DND-41 (cell line): ENCODE measurements around the gene FGF1.

Source experiments
- ATAC-seq: fragments of 200-7000 bp; cut with Tn5 transposase; 3 replicates; pipeline ENCODE4 v1.9.1; 2021; ENCODE audit warnings: low read depth; ENCODE audit not compliant: insufficient read depth
- DNase-seq: peaks from one replicate; pipeline ENCODE4 v3.0.0-alpha.2; 2020
- H2AFZ ChIP-seq: 2 replicates; pipeline ENCODE4 v1.6.0; 2012; ENCODE audit warnings: low read depth, low read length
- H3K27ac ChIP-seq: 2 replicates; pipeline ENCODE4 v1.5.1; 2012; ENCODE audit warnings: low read length, inconsistent platforms
- H3K27me3 ChIP-seq: fragments of 200-600 bp; sonication (generic); 2 replicates; pipeline ENCODE4 v1.6.0; 2012; ENCODE audit warnings: low read length, mild to moderate bottlenecking, inconsistent platforms; ENCODE audit not compliant: insufficient read depth, poor library complexity
- H3K36me3 ChIP-seq: 2 replicates; pipeline ENCODE4 v1.5.1; 2012; ENCODE audit warnings: low read length, inconsistent platforms; ENCODE audit not compliant: insufficient read depth
- H3K4me1 ChIP-seq: 2 replicates; pipeline ENCODE4 v1.5.1; 2012; ENCODE audit warnings: mild to moderate bottlenecking, low read length; ENCODE audit not compliant: insufficient read depth
- H3K4me2 ChIP-seq: 2 replicates; pipeline ENCODE4 v1.6.0; 2012; ENCODE audit warnings: mild to moderate bottlenecking, moderate library complexity, low read length, inconsistent platforms; ENCODE audit not compliant: insufficient read depth
- H3K4me3 ChIP-seq, 2 experiments: fragments of 200-600 bp in 1 of 2; shearing (Covaris generic) in 1 of 2; 2 replicates each; pipeline ENCODE4 v1.5.1; 2012 to 2016; ENCODE audit warnings: inconsistent platforms in 2 of 2, low read length in 2 of 2, mild to moderate bottlenecking in 2 of 2, low read depth in 1 of 2, moderate library complexity in 1 of 2
- H3K79me2 ChIP-seq: 2 replicates; pipeline ENCODE4 v1.6.0; 2012; ENCODE audit warnings: low read length, inconsistent platforms; ENCODE audit not compliant: insufficient read depth
- H3K9ac ChIP-seq: 2 replicates; pipeline ENCODE4 v1.6.0; 2012; ENCODE audit warnings: low read depth, mild to moderate bottlenecking, inconsistent platforms, low read length, moderate library complexity
- H3K9me3 ChIP-seq: 2 replicates; pipeline ENCODE4 v1.5.1; 2012; ENCODE audit warnings: low read length, moderate library complexity, mild to moderate bottlenecking, inconsistent platforms; ENCODE audit not compliant: insufficient read depth, severe bottlenecking
- H4K20me1 ChIP-seq: 2 replicates; pipeline ENCODE4 v1.6.0; 2012; ENCODE audit warnings: low read length; ENCODE audit not compliant: insufficient read depth
- CTCF ChIP-seq: IDR thresholded peaks from 2 replicates; pipeline ENCODE4 v1.5.1; 2012; ENCODE audit warnings: borderline replicate concordance, low read length, moderate library complexity, mild to moderate bottlenecking; ENCODE audit not compliant: poor library complexity, severe bottlenecking; ENCODE audit errors: extremely low read depth
- EZH2 ChIP-seq: IDR thresholded peaks from 3 replicates; pipeline ENCODE4 v1.6.1; 2012; ENCODE audit warnings: borderline replicate concordance, low read depth, mild to moderate bottlenecking, moderate library complexity, low read length, inconsistent platforms; ENCODE audit not compliant: severe bottlenecking

The FGF1 gene

DNA sequence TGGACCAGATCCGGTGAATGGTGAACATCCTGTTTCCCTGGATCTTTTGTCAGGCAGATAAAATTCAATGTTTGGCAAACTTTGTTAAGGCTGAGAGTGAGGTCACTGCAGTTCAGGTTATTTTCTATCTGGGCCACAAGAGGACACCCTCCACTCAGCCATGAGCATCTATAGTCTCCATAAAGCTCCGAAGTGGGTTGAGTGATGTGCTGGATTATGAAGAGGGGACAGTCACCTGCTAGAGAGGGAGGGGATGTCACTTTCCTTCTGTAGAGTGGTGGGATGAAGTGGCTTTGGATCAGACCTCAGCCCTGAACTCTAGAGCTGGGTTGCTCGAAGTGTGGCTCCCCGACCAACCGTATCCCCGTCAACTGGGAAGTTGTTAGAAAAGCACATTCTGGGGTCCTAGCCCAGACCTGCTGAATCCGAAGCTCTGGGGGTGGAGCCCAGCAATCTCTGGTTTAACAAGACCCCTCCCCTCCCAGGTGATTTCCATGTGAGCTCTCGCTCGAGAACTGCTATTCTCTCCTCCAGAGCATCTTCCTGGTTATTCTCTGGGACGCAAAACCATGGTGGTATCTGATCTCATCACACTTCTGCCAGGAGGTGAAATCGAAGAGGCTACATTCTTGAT lies 31.8 kb upstream of the FGF1 start:
- H3K9me3 ChIP-seq = no peaks in the 10 kb centered on the region
- TF ChIP-seq EZH2 (no peak), CTCF (peak; percentile 77)
- no peaks in the 10 kb centered on the region for H3K36me3 ChIP-seq
- no peak overlapping the region for H2AFZ ChIP-seq
- no peaks in the 10 kb centered on the region for H4K20me1 ChIP-seq
- H3K27ac ChIP-seq = no peak overlapping the region
- DNase-seq = peak; percentile 44
- H3K27me3 ChIP-seq = no peaks in the 10 kb centered on the region
- no peak overlapping the region for H3K9ac ChIP-seq
- peaks cover 11% of the 10 kb centered on the region for H3K4me1 ChIP-seq
- no peak overlapping the region for H3K4me3 ChIP-seq
- ATAC-seq = peak; percentile 52
- no peaks in the 10 kb centered on the region for H3K79me2 ChIP-seq
- H3K4me2 ChIP-seq = no peak overlapping the region

- Histone ChIP-seq H3K4me3 (no peak overlapping the region), H3K79me2 (no peaks in the 10 kb centered on the region), H3K27ac (no peak overlapping the region), H3K4me1 (peaks cover 16% of the 10 kb centered on the region), H3K9ac (no peak overlapping the region), H3K27me3 (no peaks in the 10 kb centered on the region), H3K4me2 (no peak overlapping the region), H2AFZ (no peak overlapping the region), H3K9me3 (no peaks in the 10 kb centered on the region), H4K20me1 (no peaks in the 10 kb centered on the region), H3K36me3 (no peaks in the 10 kb centered on the region)
- TF ChIP-seq EZH2 = no peak
- peak; percentile 59 for TF ChIP-seq CTCF
- ATAC-seq = 0 out of 3 replicates have a peak, but pooled peaks have one; percentile 13
- peak; percentile 32 for DNase-seq
Observed at GRCh38 chr5:142716963-142717362, 31.1 kb upstream of the FGF1 start.

GRCh38 chr5:142715291-142715690 lies 29.4 kb upstream of the FGF1 start:
- Histone ChIP-seq H3K27ac (no peak overlapping the region), H3K9ac (no peak overlapping the region), H4K20me1 (no peaks in the 10 kb centered on the region), H3K9me3 (no peaks in the 10 kb centered on the region), H3K27me3 (no peaks in the 10 kb centered on the region), H3K4me2 (no peak overlapping the region), H3K79me2 (no peaks in the 10 kb centered on the region), H3K36me3 (no peaks in the 10 kb centered on the region), H3K4me3 (no peak overlapping the region), H2AFZ (no peak overlapping the region), H3K4me1 (peaks cover 16% of the 10 kb centered on the region)
- TF ChIP-seq EZH2 (no peak), CTCF (no peak)
- DNase-seq = no peak
- no peak for ATAC-seq
